ENCODE measurements around the gene ANKS1A.

The ANKS1A gene

GRCh38 chr6:35054106-35054742, 165.2 kb downstream of the ANKS1A start:
- DNase-seq (ENCODE audit: low spot score) = no peak

- DNase-seq (ENCODE audit: low spot score) = no peak
Observed at GRCh38 chr6:35054743-35055130, 165.7 kb downstream of the ANKS1A start.

- DNase-seq (ENCODE audit: low spot score) = no peak
Observed at GRCh38 chr6:35055891-35056290, 166.8 kb downstream of the ANKS1A start.

- no peak for DNase-seq (ENCODE audit: low spot score)
Observed at GRCh38 chr6:35056952-35057351, 167.9 kb downstream of the ANKS1A start.

- DNase-seq (ENCODE audit: low spot score) = peak; percentile 76
Observed at GRCh38 chr6:35057449-35058357, 168.6 kb downstream of the ANKS1A start.

- DNase-seq (ENCODE audit: low spot score) = no peak
Observed at GRCh38 chr6:35058358-35058675, 169.3 kb downstream of the ANKS1A start.

- DNase-seq (ENCODE audit: low spot score) = no peak
Observed at GRCh38 chr6:35058865-35059522, 169.9 kb downstream of the ANKS1A start.

GRCh38 chr6:35059596-35060345, 170.7 kb downstream of the ANKS1A start:
- no peak for DNase-seq (ENCODE audit: low spot score)

GRCh38 chr6:35061102-35061615, 172.1 kb downstream of the ANKS1A start:
- no peak for DNase-seq (ENCODE audit: low spot score)

GRCh38 chr6:35061651-35062410, 172.8 kb downstream of the ANKS1A start:
- DNase-seq (ENCODE audit: low spot score) = no peak

GRCh38 chr6:35062676-35063574, 173.9 kb downstream of the ANKS1A start:
- DNase-seq (ENCODE audit: low spot score) = no peak

- DNase-seq (ENCODE audit: low spot score) = no peak
Observed at GRCh38 chr6:35063701-35064280, 174.7 kb downstream of the ANKS1A start.

GRCh38 chr6:35064290-35064689, 175.2 kb downstream of the ANKS1A start:
- no peak for DNase-seq (ENCODE audit: low spot score)

- no peak for DNase-seq (ENCODE audit: low spot score)
Observed at GRCh38 chr6:35064757-35065440, 175.8 kb downstream of the ANKS1A start.

- DNase-seq (ENCODE audit: low spot score) = no peak
Observed at GRCh38 chr6:35065441-35065800, 176.4 kb downstream of the ANKS1A start.

- DNase-seq (ENCODE audit: low spot score) = no peak
Observed at GRCh38 chr6:35065870-35066269, 176.8 kb downstream of the ANKS1A start.

GRCh38 chr6:35067234-35067633, 178.2 kb downstream of the ANKS1A start:
- no peak for DNase-seq (ENCODE audit: low spot score)

- no peak for DNase-seq (ENCODE audit: low spot score)
Observed at GRCh38 chr6:35068206-35068605, 179.2 kb downstream of the ANKS1A start.

GRCh38 chr6:35068644-35069043, 179.6 kb downstream of the ANKS1A start:
- no peak for DNase-seq (ENCODE audit: low spot score)
